ENCODE data around the gene DHRSX.

DHRSX gene

DNA sequence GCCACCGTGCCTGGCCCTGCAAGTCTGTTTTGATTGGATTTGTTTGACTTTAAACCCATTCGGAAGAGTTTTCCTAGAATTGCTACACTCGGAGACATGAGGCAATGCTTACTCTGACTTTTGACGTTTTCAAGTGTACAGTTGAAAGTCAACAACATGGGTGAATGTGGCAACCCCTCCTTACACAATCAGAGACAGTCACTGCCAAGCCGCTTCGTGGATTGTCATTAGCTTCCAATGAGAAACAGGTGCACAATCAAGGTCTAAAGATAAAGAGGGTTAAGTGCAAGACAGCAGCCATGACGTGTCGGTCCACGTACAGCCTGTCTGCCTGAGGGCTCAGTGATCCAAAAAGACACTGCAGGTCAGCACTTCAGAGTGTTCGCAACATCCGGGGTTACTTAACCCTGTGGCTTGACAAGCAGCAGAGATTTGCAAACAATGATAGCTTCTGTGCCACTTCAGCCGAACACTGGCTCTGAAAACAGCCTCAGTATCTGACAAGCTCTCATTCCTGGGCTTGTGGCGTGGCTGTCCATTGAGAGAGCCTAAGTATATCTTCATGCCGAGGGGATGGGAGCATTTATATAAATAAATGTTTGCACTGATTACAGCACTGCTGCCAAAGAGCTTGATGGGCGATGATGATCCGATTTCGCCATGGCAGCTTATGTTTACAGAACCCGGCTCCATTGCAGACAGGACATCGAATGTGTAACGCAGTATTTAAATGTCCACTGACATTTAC is 180.0 kb downstream of the DHRSX start:
- H3K27ac ChIP-seq: no peak overlapping the region
- TF ChIP-seq, protein P1, sequence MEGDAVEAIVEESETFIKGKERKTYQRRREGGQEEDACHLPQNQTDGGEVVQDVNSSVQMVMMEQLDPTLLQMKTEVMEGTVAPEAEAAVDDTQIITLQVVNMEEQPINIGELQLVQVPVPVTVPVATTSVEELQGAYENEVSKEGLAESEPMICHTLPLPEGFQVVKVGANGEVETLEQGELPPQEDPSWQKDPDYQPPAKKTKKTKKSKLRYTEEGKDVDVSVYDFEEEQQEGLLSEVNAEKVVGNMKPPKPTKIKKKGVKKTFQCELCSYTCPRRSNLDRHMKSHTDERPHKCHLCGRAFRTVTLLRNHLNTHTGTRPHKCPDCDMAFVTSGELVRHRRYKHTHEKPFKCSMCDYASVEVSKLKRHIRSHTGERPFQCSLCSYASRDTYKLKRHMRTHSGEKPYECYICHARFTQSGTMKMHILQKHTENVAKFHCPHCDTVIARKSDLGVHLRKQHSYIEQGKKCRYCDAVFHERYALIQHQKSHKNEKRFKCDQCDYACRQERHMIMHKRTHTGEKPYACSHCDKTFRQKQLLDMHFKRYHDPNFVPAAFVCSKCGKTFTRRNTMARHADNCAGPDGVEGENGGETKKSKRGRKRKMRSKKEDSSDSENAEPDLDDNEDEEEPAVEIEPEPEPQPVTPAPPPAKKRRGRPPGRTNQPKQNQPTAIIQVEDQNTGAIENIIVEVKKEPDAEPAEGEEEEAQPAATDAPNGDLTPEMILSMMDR (conservative IDR thresholded peaks at IDR 0.05; ENCODE audit: low read depth): no peak
- POLR2A ChIA-PET (ENCODE audit: low non-redundant PET): no interaction called here
- DNase-seq (ENCODE audit: low spot score): no peak
- CTCF ChIA-PET: no interaction called here

DNA sequence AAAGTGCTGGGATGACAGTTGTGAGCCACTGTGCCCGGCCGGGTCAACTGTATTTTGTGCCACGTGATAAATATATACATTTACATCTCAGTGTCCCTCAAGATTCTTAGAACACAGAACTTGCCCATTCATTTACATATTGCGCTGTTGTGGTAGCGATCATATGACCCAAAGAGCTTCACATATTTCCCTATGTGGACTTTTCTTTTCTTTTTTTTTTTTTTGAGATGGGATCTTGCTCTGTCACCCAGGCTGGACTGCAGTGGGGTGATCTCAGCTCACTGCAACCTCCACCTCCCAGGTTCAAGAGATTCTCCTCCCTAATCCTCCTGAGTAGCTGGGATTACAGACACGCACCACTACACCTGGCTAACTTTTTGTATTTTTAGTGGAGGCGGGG is 180.7 kb downstream of the DHRSX start:
- no peak for DNase-seq (ENCODE audit: low spot score)
- ChIA-PET POLR2A (ENCODE audit: low non-redundant PET) (no interaction called here), CTCF (no interaction called here)
- no peak overlapping the region for H3K27ac ChIP-seq
- TF ChIP-seq, protein P1 (conservative IDR thresholded peaks at IDR 0.05; ENCODE audit: low read depth): no peak

GRCh38 chrX:2318371-2318770 is 182.4 kb downstream of the DHRSX start:
- TF ChIP-seq, protein P1 (conservative IDR thresholded peaks at IDR 0.05; ENCODE audit: low read depth): no peak
- CTCF ChIA-PET: no interaction called here
- POLR2A ChIA-PET (ENCODE audit: low non-redundant PET): no interaction called here
- no peak overlapping the region for H3K27ac ChIP-seq
- no peak for DNase-seq (ENCODE audit: low spot score)

- DNase-seq (ENCODE audit: low spot score): no peak
- H3K27ac ChIP-seq: no peak overlapping the region
- TF ChIP-seq, protein P1 (conservative IDR thresholded peaks at IDR 0.05; ENCODE audit: low read depth): no peak
- POLR2A ChIA-PET (ENCODE audit: low non-redundant PET): no interaction called here
- CTCF ChIA-PET: no interaction called here
These were observed 183.2 kb downstream of the DHRSX start for GRCh38 chrX:2317527-2318055.

DNA sequence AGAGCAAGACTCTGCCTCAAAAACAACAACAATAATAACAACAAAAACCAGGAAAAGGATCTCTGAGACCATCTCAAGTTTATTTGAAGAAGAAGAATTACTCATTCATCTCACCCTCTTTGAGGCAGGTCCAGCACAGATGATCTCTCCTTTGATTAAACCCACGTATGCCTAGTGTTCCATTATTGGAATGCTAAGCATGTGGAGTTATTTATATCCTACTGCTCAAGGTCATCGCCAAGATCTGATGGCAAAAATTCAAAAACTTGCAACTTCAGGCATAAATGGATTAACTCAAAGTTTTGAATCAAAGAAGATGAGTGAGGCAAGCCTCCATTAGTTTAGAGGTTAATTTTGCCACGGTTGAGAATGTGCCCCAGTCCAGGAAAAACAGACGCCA is 184.2 kb downstream of the DHRSX start:
- TF ChIP-seq, protein P1 (conservative IDR thresholded peaks at IDR 0.05; ENCODE audit: low read depth): no peak
- ChIA-PET CTCF (no interaction called here), POLR2A (ENCODE audit: low non-redundant PET) (no interaction called here)
- DNase-seq (ENCODE audit: low spot score): no peak
- H3K27ac ChIP-seq: no peak overlapping the region

DNA sequence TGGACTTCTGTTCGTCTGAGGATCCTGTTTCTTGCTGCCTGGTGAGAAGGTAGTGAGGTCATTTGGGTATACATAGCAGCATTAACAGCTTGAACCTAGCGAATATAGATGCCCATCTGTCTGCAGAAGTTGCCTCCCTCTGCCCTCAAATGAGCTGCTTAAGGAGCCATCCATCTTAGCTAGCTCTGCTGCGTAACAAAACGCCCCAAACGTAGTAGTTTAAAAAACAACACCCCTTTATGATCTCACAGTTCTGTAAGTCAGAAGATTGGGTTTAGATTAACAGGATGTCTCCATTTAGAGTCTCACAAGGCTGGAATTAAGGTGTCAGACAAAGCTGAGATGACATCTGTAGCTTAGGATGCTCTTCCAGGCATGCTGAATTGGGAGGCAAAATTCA is 185.3 kb downstream of the DHRSX start:
- no peak for DNase-seq (ENCODE audit: low spot score)
- CTCF ChIA-PET: no interaction called here
- TF ChIP-seq, protein P1 (conservative IDR thresholded peaks at IDR 0.05; ENCODE audit: low read depth): no peak
- POLR2A ChIA-PET (ENCODE audit: low non-redundant PET): no interaction called here
- no peak overlapping the region for H3K27ac ChIP-seq

All from RWPE1 (cell line).